Transverse colon (tissue), 4 donors: ENCODE measurements around the gene CLSTN2.

Experiments used
- EP300 ChIP-seq: sonication (generic); formaldehyde crosslinking; IDR thresholded peaks from one replicate; pipeline ENCODE4 v1.6.1; 2017; ENCODE audit warnings: antibody characterized with exemption, low read depth
- POLR2A ChIP-seq: fragments of 450-650 bp; IDR thresholded peaks from one replicate; pipeline ENCODE4 v1.6.1; 2016; ENCODE audit warnings: antibody characterized with exemption, mild to moderate bottlenecking, moderate library complexity
- POLR2AphosphoS5 ChIP-seq, 3 donors: sonication (generic); formaldehyde crosslinking; IDR thresholded peaks; one replicate each; pipeline ENCODE4 v1.6.1; 2016; ENCODE audit warnings: antibody characterized with exemption in 3 of 3
- TF ChIP-seq, protein P1 (sequence below), 5 experiments: fragments of 200-600 bp in 3 of 5; fragments of 450-650 bp in 2 of 5; sonication (generic) in 3 of 5; IDR thresholded peaks; 1 replicate in 2 of 5; 2 replicates in 3 of 5; pipeline ENCODE4 v1.5.1; 2016 to 2017; ENCODE audit warnings: antibody characterized with exemption in 5 of 5, inconsistent platforms in 3 of 5, mild to moderate bottlenecking in 2 of 5, moderate library complexity in 1 of 5

DNA sequence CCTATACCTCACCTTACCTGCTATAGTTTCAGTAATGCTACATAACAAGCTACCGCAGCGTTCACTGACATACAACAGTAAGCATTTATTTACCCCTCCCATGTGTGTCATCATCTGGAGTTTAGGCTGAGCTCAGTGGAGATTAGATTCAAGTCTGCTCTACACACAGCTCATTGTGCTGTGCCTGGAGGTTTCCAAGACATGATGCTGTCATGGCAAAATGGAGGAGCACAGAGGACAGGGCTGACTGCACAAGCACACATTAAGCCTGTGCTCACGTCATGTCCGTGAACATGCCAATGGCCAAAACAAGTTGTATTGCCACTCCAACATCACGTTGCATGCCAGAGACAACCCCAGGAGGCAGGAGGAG, 409.1 kb downstream of the CLSTN2 start:
- TF ChIP-seq, protein P1, sequence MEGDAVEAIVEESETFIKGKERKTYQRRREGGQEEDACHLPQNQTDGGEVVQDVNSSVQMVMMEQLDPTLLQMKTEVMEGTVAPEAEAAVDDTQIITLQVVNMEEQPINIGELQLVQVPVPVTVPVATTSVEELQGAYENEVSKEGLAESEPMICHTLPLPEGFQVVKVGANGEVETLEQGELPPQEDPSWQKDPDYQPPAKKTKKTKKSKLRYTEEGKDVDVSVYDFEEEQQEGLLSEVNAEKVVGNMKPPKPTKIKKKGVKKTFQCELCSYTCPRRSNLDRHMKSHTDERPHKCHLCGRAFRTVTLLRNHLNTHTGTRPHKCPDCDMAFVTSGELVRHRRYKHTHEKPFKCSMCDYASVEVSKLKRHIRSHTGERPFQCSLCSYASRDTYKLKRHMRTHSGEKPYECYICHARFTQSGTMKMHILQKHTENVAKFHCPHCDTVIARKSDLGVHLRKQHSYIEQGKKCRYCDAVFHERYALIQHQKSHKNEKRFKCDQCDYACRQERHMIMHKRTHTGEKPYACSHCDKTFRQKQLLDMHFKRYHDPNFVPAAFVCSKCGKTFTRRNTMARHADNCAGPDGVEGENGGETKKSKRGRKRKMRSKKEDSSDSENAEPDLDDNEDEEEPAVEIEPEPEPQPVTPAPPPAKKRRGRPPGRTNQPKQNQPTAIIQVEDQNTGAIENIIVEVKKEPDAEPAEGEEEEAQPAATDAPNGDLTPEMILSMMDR (IDR thresholded peaks at IDR 0.05) = no peak
- TF ChIP-seq POLR2A = no peak
- TF ChIP-seq EP300 = no peak
- TF ChIP-seq POLR2AphosphoS5 (IDR thresholded peaks at IDR 0.05) = no peak
